Suppressor macrophage (primary cell): Measurements from ENCODE around the gene STX1B.
A peak's percentile ranks its signal among the peaks of the same experiment; 100 is the strongest.

Experiments
- DNase-seq, 4 experiments: peaks; one replicate each; pipeline ENCODE4 v3.0.0-alpha.2; 2020 to 2022

STX1B gene

GRCh38 chr16:30996324-30996984, 14.0 kb downstream of the STX1B start:
- DNase-seq = peak in 1 of 4 experiments; percentile 34

GRCh38 chr16:30995927-30996323, 14.5 kb downstream of the STX1B start:
- no peak for DNase-seq

- peak in 1 of 4 experiments; percentile 28 for DNase-seq
Measured at GRCh38 chr16:30992931-30993816, 17.3 kb downstream of the STX1B start.

GRCh38 chr16:30992276-30992780, 18.1 kb downstream of the STX1B start:
- no peak for DNase-seq

GRCh38 chr16:30991052-30991451, 19.4 kb downstream of the STX1B start:
- no peak for DNase-seq

GRCh38 chr16:30990105-30990504, 20.3 kb downstream of the STX1B start:
- no peak for DNase-seq

- no peak for DNase-seq
Measured at GRCh38 chr16:30989469-30990047, 20.9 kb downstream of the STX1B start.

GRCh38 chr16:30987581-30988190, 22.8 kb downstream of the STX1B start:
- no peak for DNase-seq

GRCh38 chr16:30986129-30986991, 24.1 kb downstream of the STX1B start:
- no peak for DNase-seq

GRCh38 chr16:30985401-30986128, 24.9 kb downstream of the STX1B start:
- peak in 2 of 4 experiments; percentile 42 to 51 for DNase-seq

GRCh38 chr16:30984669-30985400, 25.6 kb downstream of the STX1B start, which contains the start of gene HSD3B7:
Gene HSD3B7 (plus strand): TSS chr16:30985207. CDS start chr16:30985659, 452 bp downstream.
- peak; percentile 87 to 96 (median 94) for DNase-seq

GRCh38 chr16:30983898-30984610, 26.4 kb downstream of the STX1B start:
- no peak for DNase-seq

GRCh38 chr16:30983289-30983889, 27.0 kb downstream of the STX1B start:
- DNase-seq = no peak

- no peak for DNase-seq
Measured at GRCh38 chr16:30982548-30983288, 27.7 kb downstream of the STX1B start.

GRCh38 chr16:30980959-30981358, 29.5 kb downstream of the STX1B start:
- DNase-seq = no peak

- DNase-seq = no peak
Measured at GRCh38 chr16:30980434-30980833, 30.0 kb downstream of the STX1B start.

- DNase-seq = no peak
Measured at GRCh38 chr16:30980023-30980371, 30.4 kb downstream of the STX1B start.
